Sigmoid colon (tissue), 3 donors: Measurements from ENCODE around the gene CDH18.

ENCODE experiments used
- CTCF ChIP-seq, 4 experiments: fragments of 450-650 bp in 3 of 4; fragments of 200-600 bp in 1 of 4; IDR thresholded peaks; one replicate each; pipeline ENCODE4 v1.5.1; 2016 to 2019; ENCODE audit warnings: antibody characterized with exemption in 4 of 4, mild to moderate bottlenecking in 3 of 4, moderate library complexity in 2 of 4
- POLR2A ChIP-seq, 2 donors: fragments of 450-650 bp; IDR thresholded peaks; one replicate each; pipeline ENCODE4 v1.6.1; 2016; ENCODE audit warnings: antibody characterized with exemption in 2 of 2, mild to moderate bottlenecking in 2 of 2, moderate library complexity in 2 of 2

- no peak for TF ChIP-seq CTCF (IDR thresholded peaks at IDR 0.05)
- TF ChIP-seq POLR2A (IDR thresholded peaks at IDR 0.05) = no peak
These were observed 332.4 kb downstream of the CDH18 start for GRCh38 chr5:19655627-19656026.
